GM12873 (cell line): Measurements from ENCODE around the gene MAP6D1.

Source experiments
- CTCF ChIP-seq: IDR thresholded peaks from 2 replicates; pipeline ENCODE4 v1.5.1; 2012; ENCODE audit warnings: low read depth, mild to moderate bottlenecking, moderate library complexity, low read length, control low read depth; ENCODE audit not compliant: insufficient read depth; ENCODE audit errors: missing control alignments

MAP6D1 gene

DNA sequence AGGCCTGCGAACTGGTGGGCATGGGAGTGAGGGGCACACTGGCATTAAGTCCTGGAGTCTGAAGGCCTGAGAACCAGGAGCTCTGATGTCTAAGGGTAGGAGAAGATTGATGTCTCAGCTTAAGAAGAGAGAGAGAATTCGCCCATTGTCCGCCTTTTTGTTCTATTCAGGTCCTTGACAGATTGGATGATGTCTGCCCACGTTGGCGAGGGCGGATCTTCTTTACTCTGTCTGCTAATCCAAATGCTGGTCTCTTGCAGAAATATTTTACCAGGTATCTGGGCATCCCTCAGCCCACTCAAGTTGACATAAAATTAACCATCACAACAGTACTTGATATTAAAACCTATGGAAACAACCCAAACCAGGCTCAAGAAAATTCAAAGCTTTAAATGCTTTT is 44.1 kb downstream of the MAP6D1 start:
- no peak for TF ChIP-seq CTCF

GRCh38 chr3:183779896-183780465 is 45.4 kb downstream of the MAP6D1 start:
- no peak for TF ChIP-seq CTCF

- TF ChIP-seq CTCF: no peak
These were observed 48.3 kb downstream of the MAP6D1 start for GRCh38 chr3:183777016-183777618.

DNA sequence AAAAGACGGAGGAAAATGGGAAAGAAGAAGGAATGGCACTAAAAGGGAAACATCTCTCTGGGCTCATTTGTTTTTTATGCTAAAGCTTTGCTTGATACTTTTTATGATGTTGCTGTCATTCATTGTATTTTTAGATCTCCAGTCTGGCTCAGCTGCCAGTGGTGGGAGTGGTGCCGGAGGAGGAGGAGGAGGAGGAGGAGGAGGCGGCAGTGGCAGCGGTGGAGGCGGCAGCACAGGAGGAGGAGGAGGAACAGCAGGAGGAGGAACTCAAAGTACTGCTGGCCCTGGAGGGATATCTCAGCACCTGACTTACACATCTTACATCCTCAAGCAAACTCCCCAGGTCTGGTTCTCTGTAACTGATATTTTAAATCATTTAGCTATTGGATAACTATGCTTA is 49.6 kb downstream of the MAP6D1 start:
- no peak for TF ChIP-seq CTCF

DNA sequence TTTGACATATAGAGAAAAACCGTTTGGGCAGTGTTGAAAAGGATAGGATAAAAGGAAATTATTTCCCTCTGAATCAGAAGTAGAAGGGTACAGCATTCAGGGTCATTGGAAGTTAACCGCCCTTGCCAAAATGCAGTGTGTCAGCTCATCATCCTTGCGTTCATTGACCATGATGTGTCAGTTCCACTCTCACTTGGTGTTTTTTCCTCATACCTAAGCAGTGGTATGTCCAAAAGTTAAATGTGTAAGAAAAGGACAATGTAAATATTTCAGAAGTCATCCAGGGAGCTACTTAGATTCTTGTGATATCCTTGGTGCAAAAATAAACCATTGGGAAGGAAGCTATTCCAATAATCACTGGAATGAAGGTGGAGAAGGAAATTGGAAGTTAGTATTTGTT is 50.7 kb downstream of the MAP6D1 start:
- no peak for TF ChIP-seq CTCF

DNA sequence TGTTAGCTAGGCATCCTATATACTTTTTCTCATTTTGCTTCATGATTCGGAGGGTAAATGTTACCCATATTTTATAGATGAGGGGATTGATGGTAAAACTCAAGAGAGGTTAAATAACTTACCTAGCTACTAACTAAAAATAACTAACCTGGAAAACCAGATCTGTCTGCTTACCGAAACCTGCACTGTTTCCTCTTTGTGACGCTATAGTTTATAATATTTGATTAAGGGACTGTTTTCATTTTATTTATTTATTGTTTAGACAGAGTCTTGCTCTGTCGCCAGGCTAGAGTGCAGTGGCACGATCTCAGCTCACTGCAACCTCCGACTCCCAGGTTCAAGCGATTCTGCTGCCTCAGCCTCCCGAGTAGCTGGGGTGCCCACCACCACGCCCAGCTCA is 55.9 kb downstream of the MAP6D1 start:
- TF ChIP-seq CTCF: no peak

- TF ChIP-seq CTCF: no peak
These were observed 57.3 kb downstream of the MAP6D1 start for GRCh38 chr3:183768114-183768513.
